ENCODE measurements around the gene FXYD5.
"Not testable (repeated sequence)": the region's sequence is repeated elsewhere in the genome, so short reads cannot be mapped to it uniquely, and the experiment has no call there.

Gene FXYD5

GRCh38 chr19:35136977-35137702 lies 17.4 kb upstream of the FXYD5 start:
- DNase-seq (ENCODE audit: low read depth in 2 of 2): no peak

- no peak for DNase-seq (ENCODE audit: low read depth in 2 of 2)
Observed at GRCh38 chr19:35138305-35138892, 16.1 kb upstream of the FXYD5 start, which contains the start of gene FXYD1. Gene FXYD1 (plus strand): TSS chr19:35138824. CDS start chr19:35140080, 1,256 bp downstream.

- no peak for DNase-seq (ENCODE audit: low read depth in 2 of 2)
Observed at GRCh38 chr19:35140207-35140961, 14.2 kb upstream of the FXYD5 start.

GRCh38 chr19:35140962-35141836 lies 13.3 kb upstream of the FXYD5 start:
- peak; percentile 92 to 94 for DNase-seq (ENCODE audit: low read depth in 2 of 2)

GRCh38 chr19:35141837-35142605 lies 12.5 kb upstream of the FXYD5 start:
- DNase-seq (ENCODE audit: low read depth in 2 of 2): no peak

- DNase-seq (ENCODE audit: low read depth in 2 of 2): peak; percentile 28 to 56
Observed at GRCh38 chr19:35142606-35143230, 11.8 kb upstream of the FXYD5 start.

GRCh38 chr19:35143231-35143715 lies 11.3 kb upstream of the FXYD5 start, which contains the start of gene FXYD7:
Gene FXYD7 (plus strand): TSS chr19:35143255. CDS start chr19:35143334, 79 bp downstream.
- no peak for DNase-seq (ENCODE audit: low read depth in 2 of 2)

- no peak for DNase-seq (ENCODE audit: low read depth in 2 of 2)
Observed at GRCh38 chr19:35143818-35144217, 10.7 kb upstream of the FXYD5 start.

GRCh38 chr19:35144259-35144599 lies 10.3 kb upstream of the FXYD5 start:
- DNase-seq (ENCODE audit: low read depth in 2 of 2): no peak

- no peak for DNase-seq (ENCODE audit: low read depth in 2 of 2)
Observed at GRCh38 chr19:35144600-35145436, 9.7 kb upstream of the FXYD5 start.

GRCh38 chr19:35146746-35147459 lies 7.6 kb upstream of the FXYD5 start:
- DNase-seq (ENCODE audit: low read depth in 2 of 2): no peak

- no peak for DNase-seq (ENCODE audit: low read depth in 2 of 2)
Observed at GRCh38 chr19:35149463-35149862, 5.1 kb upstream of the FXYD5 start.

- DNase-seq (ENCODE audit: low read depth in 2 of 2): no peak
Observed at GRCh38 chr19:35150445-35150844, 4.1 kb upstream of the FXYD5 start.

- no peak for DNase-seq (ENCODE audit: low read depth in 2 of 2)
Observed at GRCh38 chr19:35151273-35152065, 3.1 kb upstream of the FXYD5 start.

GRCh38 chr19:35153129-35153522 lies 1.4 kb upstream of the FXYD5 start:
- not testable (repeated sequence) for DNase-seq (ENCODE audit: low read depth in 2 of 2)

- peak; percentile 53 to 65 for DNase-seq (ENCODE audit: low read depth in 2 of 2)
Observed at GRCh38 chr19:35153701-35154524, 622 bp upstream of the FXYD5 start.

GRCh38 chr19:35155441-35155840 lies 906 bp downstream of the FXYD5 start:
- no peak for DNase-seq (ENCODE audit: low read depth in 2 of 2)
